Stimulated activated CD8-positive, alpha-beta memory T cell treated with anti-CD3 and anti-CD28 coated beads, Interleukin-15, amount 100 ng/mL, for 48 hours (primary cell): ENCODE data around the gene UHRF1.
"Not testable (repeated sequence)": the region's sequence is repeated elsewhere in the genome, so short reads cannot be mapped to it uniquely, and the experiment has no call there.

Experiments
- DNase-seq, 2 donors: peaks; one replicate each; pipeline ENCODE4 v3.0.0-alpha.2; 2020; ENCODE audit warnings: low read depth in 2 of 2

The UHRF1 gene

DNA sequence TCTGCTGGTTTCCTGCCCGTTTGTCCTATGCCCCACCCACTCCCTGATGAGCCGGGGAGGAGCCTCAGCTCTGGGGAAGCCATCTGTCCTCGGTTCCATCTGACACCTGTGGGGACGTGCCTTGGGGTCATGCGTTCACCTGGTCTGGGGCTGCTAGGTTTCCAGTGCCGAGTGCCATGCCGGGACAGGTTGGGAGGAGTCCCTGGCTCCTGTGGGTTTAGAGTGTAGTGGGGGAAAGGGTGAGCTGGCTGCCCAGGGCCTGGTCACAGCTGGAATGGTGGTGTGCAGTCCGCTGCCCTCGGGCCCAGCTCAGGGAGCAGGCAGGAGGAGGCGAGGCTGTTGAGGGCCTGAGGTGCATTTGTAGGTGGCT is 62.1 kb downstream of the UHRF1 start:
- no peak for DNase-seq

DNA sequence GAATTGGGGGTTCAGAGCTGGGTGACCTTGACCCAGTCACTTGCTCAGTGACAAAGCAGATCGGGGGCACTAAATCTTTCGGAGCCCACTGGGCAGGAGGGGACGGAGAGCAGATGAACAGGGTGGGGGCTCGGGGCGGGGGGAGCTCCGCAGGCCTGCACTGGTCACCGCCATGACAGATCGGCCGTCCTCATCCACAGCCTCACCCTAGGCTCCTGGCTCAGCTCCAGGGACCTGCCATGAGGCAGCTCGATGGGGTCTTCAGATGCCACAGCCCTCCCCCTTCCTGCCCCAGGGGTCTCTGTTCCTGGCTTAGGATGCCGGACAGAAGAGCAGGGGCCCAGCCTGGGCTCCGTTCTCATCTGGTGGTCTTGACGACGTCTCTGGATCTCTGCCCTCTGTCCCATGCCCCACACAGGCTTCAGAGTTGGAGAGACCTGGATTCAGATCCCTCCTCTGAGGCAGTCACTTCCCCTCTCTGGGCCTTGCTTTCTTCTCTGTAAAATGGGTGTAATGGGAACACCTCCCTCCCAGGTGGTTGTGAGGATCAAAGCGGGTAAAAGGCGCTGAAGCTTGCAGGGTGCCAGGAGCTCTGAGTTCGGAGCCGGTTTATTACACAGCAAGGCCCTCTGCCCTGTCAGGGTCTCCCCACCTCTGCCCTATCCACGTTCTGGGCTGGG is 62.7 kb downstream of the UHRF1 start:
- no peak for DNase-seq

DNA sequence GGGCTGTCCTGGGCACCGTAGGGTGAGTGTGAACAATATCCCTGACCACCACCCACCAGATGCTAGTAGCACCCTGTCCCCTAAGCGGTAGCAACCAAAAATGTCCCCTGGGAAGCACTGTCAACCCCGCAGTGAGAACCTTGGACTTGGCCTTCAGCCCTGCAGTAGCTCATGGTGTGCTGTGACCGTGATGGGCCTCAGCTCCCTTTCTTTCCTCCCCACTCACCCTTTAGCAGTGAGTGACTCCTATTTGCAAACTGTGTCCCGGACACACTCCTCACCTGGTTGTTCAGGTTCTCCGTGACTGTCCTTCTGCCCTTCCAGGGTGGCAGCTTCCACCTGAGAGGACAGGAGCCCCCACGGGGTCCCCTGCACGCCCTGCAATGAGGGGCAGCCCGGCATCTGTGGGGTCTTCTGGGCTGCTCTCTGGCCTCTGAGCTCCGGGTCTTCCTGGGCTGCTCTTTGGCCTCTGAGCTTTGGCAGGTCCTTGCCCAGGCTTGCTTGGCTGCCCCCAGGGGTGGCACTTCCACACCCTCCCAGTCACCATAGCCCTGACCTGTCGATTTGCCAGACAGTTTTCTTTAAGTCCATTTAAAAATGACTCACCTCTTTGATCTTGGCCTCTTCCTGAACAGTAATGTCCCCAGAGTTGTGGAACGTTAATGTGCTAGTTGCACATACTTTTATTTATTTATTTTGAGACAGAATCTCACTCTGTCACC is 63.4 kb downstream of the UHRF1 start:
- DNase-seq, result no peak

- no peak for DNase-seq
Observed at GRCh38 chr19:4974880-4975469, 65.7 kb downstream of the UHRF1 start.

DNA sequence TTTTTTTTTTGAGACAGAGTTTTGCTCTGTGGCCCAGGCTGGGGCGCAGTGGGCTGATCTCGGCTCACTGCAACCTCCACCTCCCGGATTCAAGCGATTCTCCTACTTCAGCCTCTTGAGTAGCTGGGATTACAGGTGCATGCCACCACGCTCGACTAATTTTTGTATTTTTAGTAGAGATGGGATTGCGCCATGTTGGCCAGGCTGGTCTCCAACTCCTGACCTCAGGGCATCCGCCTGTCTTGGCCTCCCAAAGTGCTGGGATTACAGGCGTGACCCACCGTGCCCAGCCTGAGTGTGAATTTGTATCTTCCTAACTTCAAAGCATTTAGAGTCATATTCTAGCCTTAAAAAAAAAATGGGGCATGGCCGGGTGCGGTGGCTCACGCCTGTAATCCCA is 66.3 kb downstream of the UHRF1 start:
- not testable (repeated sequence) for DNase-seq

DNA sequence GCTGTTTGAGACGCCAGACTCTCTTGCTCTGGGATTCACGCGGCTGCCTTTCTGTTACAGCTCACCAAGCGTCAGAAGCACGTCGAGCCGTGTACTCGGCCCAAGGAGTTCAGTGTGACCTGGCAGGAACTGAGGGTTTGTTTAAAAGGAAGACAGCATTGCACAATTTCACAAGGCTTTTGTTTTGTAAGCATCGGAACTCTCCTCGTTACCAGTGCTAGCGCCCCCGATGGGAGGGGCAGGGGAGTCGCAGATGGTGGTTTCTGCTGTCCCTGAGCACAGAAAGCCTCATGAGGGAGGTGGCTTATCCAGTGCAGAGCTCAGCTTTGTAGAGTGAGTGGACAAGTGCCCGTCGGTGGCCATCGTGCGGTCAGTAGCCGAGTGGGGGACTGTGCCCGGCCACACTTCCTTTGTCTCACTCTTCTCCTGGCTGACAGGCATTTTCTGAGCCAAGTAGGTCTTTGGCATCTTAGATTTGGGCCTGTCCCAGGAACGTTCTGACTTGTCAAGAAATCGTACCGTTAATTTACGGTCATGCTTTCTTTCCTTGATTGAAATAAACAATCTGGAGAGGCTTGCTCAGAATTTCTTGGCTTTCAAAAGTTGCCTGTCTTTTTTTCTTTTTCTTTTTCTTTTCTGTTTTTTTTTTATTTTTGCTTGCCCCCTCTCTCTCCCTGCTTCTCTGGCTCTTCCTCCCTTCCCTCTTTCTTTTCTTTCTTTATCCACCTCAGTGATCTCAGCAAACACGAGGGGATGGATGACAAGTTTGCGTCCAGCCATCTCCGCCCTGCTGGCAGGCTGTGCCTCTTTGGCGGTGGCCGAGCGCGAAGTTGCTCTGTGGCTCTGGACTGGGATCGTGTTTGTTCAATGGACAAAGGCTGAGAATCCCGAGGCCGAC is 67.3 kb downstream of the UHRF1 start:
- no peak for DNase-seq

- DNase-seq, result no peak
Observed at GRCh38 chr19:4977299-4978174, 68.2 kb downstream of the UHRF1 start.

DNA sequence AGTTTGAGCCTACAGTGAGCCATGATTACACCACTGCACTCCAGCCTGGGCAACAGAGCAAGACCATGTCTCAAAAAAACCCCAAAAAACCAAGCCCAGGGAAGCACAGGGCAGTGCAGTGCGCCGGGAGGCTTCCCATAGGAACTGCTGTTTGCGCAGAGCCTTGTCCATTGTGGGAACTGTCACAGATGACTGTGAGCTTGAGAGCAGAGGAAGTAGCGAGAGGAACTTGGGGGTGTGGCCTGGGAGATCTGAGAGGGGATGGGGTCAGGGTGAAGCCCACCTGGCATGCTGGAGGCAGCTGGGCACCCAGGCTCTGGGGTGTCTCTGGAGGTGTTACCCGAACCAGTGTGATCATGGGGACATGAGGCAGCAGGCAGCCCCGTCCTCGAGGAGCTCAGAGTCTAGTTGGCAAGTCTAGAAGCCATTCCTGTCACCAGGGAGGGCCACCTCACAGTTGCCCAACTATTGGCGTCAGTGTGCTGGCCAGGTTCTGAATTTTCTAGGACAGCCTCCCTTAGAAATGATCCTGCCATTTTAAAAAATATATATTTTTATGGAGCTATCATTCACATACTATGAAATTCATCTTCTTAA is 70.0 kb downstream of the UHRF1 start:
- no peak for DNase-seq

GRCh38 chr19:4980067-4980466 is 70.8 kb downstream of the UHRF1 start:
- no peak for DNase-seq

- no peak for DNase-seq
Observed at GRCh38 chr19:4980838-4981680, 71.8 kb downstream of the UHRF1 start.

GRCh38 chr19:4981681-4981958 is 72.3 kb downstream of the UHRF1 start:
- no peak for DNase-seq

DNA sequence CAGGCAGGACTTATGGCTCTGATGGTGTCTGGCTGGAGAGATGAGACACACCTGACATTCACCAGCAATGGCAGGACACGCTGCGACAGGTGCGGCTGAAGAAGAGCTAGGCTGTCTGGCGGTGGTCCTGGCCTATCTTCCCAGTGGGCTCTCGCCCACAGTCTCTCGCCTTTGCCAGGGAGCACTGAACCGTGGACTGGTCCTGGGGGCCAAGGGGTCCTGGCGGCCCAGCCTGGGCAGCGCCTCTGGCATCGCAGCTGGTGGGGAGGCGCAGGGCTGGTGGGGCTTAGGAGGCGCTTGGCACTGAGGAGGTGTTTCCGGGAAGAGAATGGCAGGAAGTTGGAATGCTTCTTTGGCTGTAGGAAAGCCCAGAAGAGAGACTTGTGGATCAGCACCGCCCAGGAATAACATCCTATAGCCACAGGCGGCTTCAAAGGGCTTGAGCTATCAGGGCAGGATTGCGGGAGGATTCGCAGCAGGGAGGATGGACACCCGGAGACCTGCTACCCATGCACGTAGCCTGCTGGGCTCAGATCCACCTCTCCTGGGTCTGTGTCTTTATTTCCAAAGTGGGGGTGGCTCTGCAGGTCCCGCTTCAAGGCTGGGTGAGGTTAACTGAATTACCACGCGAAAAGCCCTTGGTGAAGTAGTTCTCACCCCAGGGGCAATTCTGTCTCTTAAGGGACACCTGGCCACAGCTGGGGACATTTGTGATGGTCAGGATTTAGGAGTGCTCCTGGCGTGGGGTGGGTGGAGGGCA is 74.2 kb downstream of the UHRF1 start:
- no peak for DNase-seq

DNA sequence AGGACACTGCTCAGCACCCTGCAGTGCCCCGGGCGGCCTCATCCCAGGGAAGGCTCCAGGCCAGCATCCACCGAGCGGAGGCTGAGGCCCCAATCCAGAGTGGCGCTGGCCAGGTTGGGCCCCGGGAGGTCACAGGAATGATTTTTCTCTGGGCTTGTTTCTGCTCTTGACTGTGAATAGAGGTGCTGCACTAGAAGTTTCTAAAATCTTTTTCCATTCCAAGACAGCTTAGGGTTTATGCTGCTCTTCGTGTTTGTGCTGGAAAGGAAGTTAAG is 74.7 kb downstream of the UHRF1 start:
- no peak for DNase-seq

GRCh38 chr19:4984438-4984990 is 75.2 kb downstream of the UHRF1 start:
- no peak for DNase-seq

GRCh38 chr19:4985551-4985991 is 76.3 kb downstream of the UHRF1 start:
- no peak for DNase-seq

GRCh38 chr19:4986056-4986455 is 76.8 kb downstream of the UHRF1 start:
- no peak for DNase-seq

GRCh38 chr19:4986471-4986891 is 77.2 kb downstream of the UHRF1 start:
- DNase-seq, result no peak

DNA sequence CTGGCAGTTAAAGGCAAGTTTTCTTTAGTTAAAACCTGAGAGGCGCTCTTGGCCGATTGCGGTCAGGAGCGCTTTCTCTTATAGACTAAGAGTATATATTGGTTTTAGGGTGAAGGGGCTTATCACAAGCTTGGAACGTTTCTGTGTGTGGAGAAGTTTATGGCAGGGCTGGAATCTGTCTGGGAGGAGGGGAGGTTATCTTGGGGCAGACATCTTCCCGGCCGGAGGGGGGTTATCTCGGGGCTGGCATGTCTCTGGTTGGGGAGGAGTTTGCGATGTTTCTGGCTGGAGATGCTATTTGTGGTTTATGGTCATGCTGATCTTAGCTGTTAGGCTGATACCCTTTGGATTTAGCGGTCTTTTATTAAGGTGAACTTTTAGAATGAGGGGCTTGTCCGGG is 78.0 kb downstream of the UHRF1 start:
- DNase-seq, result no peak

- no peak for DNase-seq
Observed at GRCh38 chr19:4987692-4988370, 78.5 kb downstream of the UHRF1 start.
